HepG2 (cell line): ENCODE data around the gene MYO3B. TPM values are rescaled to one million over a fixed set of nuclear protein-coding genes. Genes with fewer than 3 reads are reported as not detected.

ENCODE experiments used
- ASH2L ChIP-seq: fragments of 300-600, 200-600 bp; sonication (generic); IDR thresholded peaks from 2 replicates; pipeline ENCODE4 v1.7.0; 2017; ENCODE audit warnings: low read depth, mild to moderate bottlenecking, moderate library complexity, mixed read lengths, low read length; ENCODE audit not compliant: insufficient read length
- FOSL2 ChIP-seq: sonication (generic); formaldehyde crosslinking; IDR thresholded peaks from 2 replicates; pipeline ENCODE4 v1.4.0; 2020; ENCODE audit warnings: missing genetic modification reagents
- GABPA ChIP-seq, 2 experiments: IDR thresholded peaks; 2 replicates each; pipeline ENCODE4 v1.6.1; 2011 to 2016; ENCODE audit warnings: low read depth in 2 of 2, low read length in 1 of 2, missing biosample characterization in 1 of 2, missing genetic modification characterization in 1 of 2
- HMG20B ChIP-seq: conservative IDR thresholded peaks from 2 replicates; pipeline ENCODE4 v1.6.1; 2016; ENCODE audit warnings: missing genetic modification reagents, missing compliant biosample characterization
- HNF1B ChIP-seq: sonication (generic); formaldehyde crosslinking; IDR thresholded peaks from 2 replicates; pipeline ENCODE4 v1.5.1; 2020; ENCODE audit warnings: mild to moderate bottlenecking, moderate library complexity, missing genetic modification reagents
- JUNB ChIP-seq: sonication (generic); formaldehyde crosslinking; IDR thresholded peaks from 2 replicates; pipeline ENCODE4 v1.8.0; 2022; ENCODE audit warnings: missing genetic modification reagents, mild to moderate bottlenecking, borderline replicate concordance
- LBX2 ChIP-seq: sonication (generic); formaldehyde crosslinking; IDR thresholded peaks from 2 replicates; pipeline ENCODE4 v1.5.0; 2020; ENCODE audit warnings: missing genetic modification reagents, mild to moderate bottlenecking, borderline replicate concordance
- MED1 ChIP-seq: sonication (generic); formaldehyde crosslinking; IDR thresholded peaks from 2 replicates; pipeline ENCODE4 v1.4.0; 2020; ENCODE audit warnings: missing genetic modification reagents
- NPAS2 ChIP-seq: sonication (generic); formaldehyde crosslinking; IDR thresholded peaks from 2 replicates; pipeline ENCODE4 v1.8.0; 2022; ENCODE audit warnings: mild to moderate bottlenecking, missing genetic modification reagents, borderline replicate concordance
- NR0B2 ChIP-seq: sonication (generic); formaldehyde crosslinking; IDR thresholded peaks from 2 replicates; pipeline ENCODE4 v1.4.0; 2020; ENCODE audit warnings: mild to moderate bottlenecking, missing genetic modification reagents
- RARA ChIP-seq: IDR thresholded peaks from 2 replicates; pipeline ENCODE4 v1.6.1; 2016; ENCODE audit warnings: missing genetic modification reagents, missing compliant biosample characterization
- REST ChIP-seq, 2 experiments: IDR thresholded peaks; 2 replicates each; pipeline ENCODE4 v1.6.1; 2011 to 2012; ENCODE audit warnings: low read length in 2 of 2, borderline replicate concordance in 1 of 2, low read depth in 1 of 2, mild to moderate bottlenecking in 1 of 2, moderate library complexity in 1 of 2
- TBX2 ChIP-seq: sonication (generic); formaldehyde crosslinking; IDR thresholded peaks from 2 replicates; pipeline ENCODE4 v1.5.0; 2020; ENCODE audit warnings: missing genetic modification reagents, mild to moderate bottlenecking, borderline replicate concordance
- TRIM24 ChIP-seq: sonication (generic); formaldehyde crosslinking; IDR thresholded peaks from 2 replicates; pipeline ENCODE4 v1.8.0; 2022; ENCODE audit warnings: mild to moderate bottlenecking, missing genetic modification reagents
- U2AF2 ChIP-seq: fragments of 200-400 bp; formaldehyde crosslinking; IDR thresholded peaks from 2 replicates; pipeline ENCODE4 v1.6.1; 2017; ENCODE audit warnings: low read depth, mild to moderate bottlenecking, low read length
- ZBTB4 ChIP-seq: sonication (generic); formaldehyde crosslinking; IDR thresholded peaks from 2 replicates; pipeline ENCODE4 v1.4.0; 2020; ENCODE audit warnings: missing genetic modification reagents, mild to moderate bottlenecking, borderline replicate concordance
- ZNF33A ChIP-seq: sonication (generic); formaldehyde crosslinking; IDR thresholded peaks from 2 replicates; pipeline ENCODE4 v1.5.1; 2020; ENCODE audit warnings: missing genetic modification reagents, mild to moderate bottlenecking, moderate library complexity, borderline replicate concordance
- ZSCAN21 ChIP-seq: sonication (generic); formaldehyde crosslinking; IDR thresholded peaks from 2 replicates; pipeline ENCODE4 v1.8.0; 2022; ENCODE audit warnings: mild to moderate bottlenecking, missing genetic modification reagents, moderate library complexity, borderline replicate concordance
- polyA plus RNA-seq, 8 experiments: library from polyadenylated mRNA; depleted of rRNA in 3 of 8; stranded (reverse) in 7 of 8; unstranded in 1 of 8; fragments of >200 nt; fragmentation: Illumina TruSeq in 4 of 8; extraction: Trizol in 4 of 8; gene quantifications; 2 replicates each; pipeline versions ENCODE4 v1.2.1 to v1.2.3, GENCODE V29; 2011 to 2016; ENCODE audit warnings: low read depth in 4 of 8, missing spikeins in 1 of 8, mixed read lengths in 1 of 8; ENCODE audit not compliant: insufficient read depth in 1 of 8
- total RNA-seq, 5 experiments: library from RNA; depleted of rRNA; stranded (reverse); fragments of >200 nt; fragmentation: Illumina TruSeq; extraction: Trizol; gene quantifications; 2 replicates each; pipeline ENCODE4 v1.2.3, GENCODE V29; 2016; ENCODE audit warnings: low read depth in 1 of 5

Gene MYO3B
- total and polyA plus RNA-seq, 2 of the 13 experiments (the other 11 are each of a cell fraction or from before 2014, with no cell fraction given) = 0.01 TPM; not detected in 1

- TF ChIP-seq HNF1B (peak; percentile 98), GABPA (IDR thresholded peaks at IDR 0.05; ENCODE audit: low read depth, low read length) (no peak), GABPA (CRISPR knock-in tag; IDR thresholded peaks at IDR 0.05; ENCODE audit: low read depth) (peak; percentile 41), MED1 (peak; percentile 95), FOSL2 (CRISPR knock-in tag) (peak; percentile 75), RARA (CRISPR knock-in tag) (peak; percentile 79), JUNB (no peak), ZNF33A (no peak), ZSCAN21 (0 out of 2 replicates have a peak, but pooled peaks have one; percentile 25), REST (IDR thresholded peaks at IDR 0.05; ENCODE audit: borderline replicate concordance in 1 of 2, low read depth in 1 of 2, low read length in 2 of 2) (peak in 1 of 2 experiments; percentile 79; a peak in 2 of 4 replicates), TBX2 (CRISPR knock-in tag) (peak; percentile 92), LBX2 (CRISPR knock-in tag) (no peak), U2AF2 (no peak), TRIM24 (CRISPR knock-in tag) (0 out of 2 replicates have a peak, but pooled peaks have one; percentile 55), ZBTB4 (no peak), HMG20B (CRISPR knock-in tag) (peak; percentile 88), NR0B2 (CRISPR knock-in tag) (no peak), NPAS2 (CRISPR knock-in tag) (no peak), ASH2L (peak; percentile 99)
Observed at GRCh38 chr2:170455617-170456426, 277.9 kb downstream of the MYO3B start (continued).
